Sigmoid colon (tissue), 7 donors: Measurements from ENCODE around the gene PPP1R14B. TPM values are rescaled to one million over a fixed set of nuclear protein-coding genes. Genes with fewer than 3 reads are reported as not detected.
A peak's percentile ranks its signal among the peaks of the same experiment; 100 is the strongest.

Experiments
- DNase-seq: peaks from one replicate; pipeline ENCODE4 v3.0.0-alpha.2; 2019
- H3K27ac ChIP-seq, 4 donors: fragments of 200-600 bp; sonication (generic); one replicate each; pipeline ENCODE4 v1.5.1; 2016 to 2019; ENCODE audit warnings: mild to moderate bottlenecking in 1 of 4
- H3K27me3 ChIP-seq, 3 donors: fragments of 200-600 bp; sonication (generic); one replicate each; pipeline ENCODE4 v1.5.1; 2019; ENCODE audit warnings: mild to moderate bottlenecking in 1 of 3
- H3K36me3 ChIP-seq, 4 donors: fragments of 200-600 bp; sonication (generic); one replicate each; pipeline ENCODE4 v1.5.1; 2016 to 2019
- H3K4me1 ChIP-seq, 4 donors: fragments of 200-600 bp; sonication (generic); one replicate each; pipeline ENCODE4 v1.5.1; 2017 to 2019
- H3K4me3 ChIP-seq, 4 donors: fragments of 200-600 bp; sonication (generic); one replicate each; pipeline ENCODE4 v1.5.1; 2017 to 2019; ENCODE audit warnings: mild to moderate bottlenecking in 2 of 4, moderate library complexity in 1 of 4
- H3K9me3 ChIP-seq, 4 donors: fragments of 200-600 bp in 3 of 4; sonication (generic) in 3 of 4; one replicate each; pipeline versions ENCODE4 v1.5.1 to v1.6.1; 2013 to 2019
- EP300 ChIP-seq, 4 donors: sonication (generic); formaldehyde crosslinking; IDR thresholded peaks; one replicate each; pipeline ENCODE4 v1.6.1; 2017; ENCODE audit warnings: antibody characterized with exemption in 4 of 4
- POLR2A ChIP-seq, 2 donors: fragments of 450-650 bp; IDR thresholded peaks; one replicate each; pipeline ENCODE4 v1.6.1; 2016; ENCODE audit warnings: antibody characterized with exemption in 2 of 2, mild to moderate bottlenecking in 2 of 2, moderate library complexity in 2 of 2
- POLR2AphosphoS5 ChIP-seq, 4 donors: sonication (generic); formaldehyde crosslinking; IDR thresholded peaks; one replicate each; pipeline ENCODE4 v1.6.1; 2017; ENCODE audit warnings: antibody characterized with exemption in 4 of 4
- WGBS, 2 donors: extraction: QIAGEN DNeasy Blood & Tissue Kit; methylation state at CpG; one replicate each; pipeline ENCODE4 v1.1.7; 2013; 5-methylcytosine and 5-hydroxymethylcytosine counted together
- intact Hi-C: fragments of 100-400 bp; cut with DNase I; formaldehyde crosslinking; loops from one replicate; pipeline ENCODE4 v1.15.1; 2023
- polyA plus RNA-seq, 3 donors: library from polyadenylated mRNA; stranded (reverse); fragments of 200-250 nt; gene quantifications; one replicate each; pipeline ENCODE4 v1.2.3, GENCODE V29; 2013
- total RNA-seq, 4 donors: library from RNA; depleted of rRNA; stranded (reverse); fragments of >200 nt; gene quantifications; one replicate each; pipeline ENCODE4 v1.1.0, GENCODE V29; 2016
- TF ChIP-seq, protein P1 (sequence below), 4 experiments: fragments of 450-650 bp in 3 of 4; fragments of 200-600 bp in 1 of 4; IDR thresholded peaks; one replicate each; pipeline ENCODE4 v1.5.1; 2016 to 2019; ENCODE audit warnings: antibody characterized with exemption in 4 of 4, mild to moderate bottlenecking in 3 of 4, moderate library complexity in 2 of 4
- donor health status: healthy with polysubstance abuse.
- donor health status: Bipolar disorder and iron deficiency.
- donor health status: healthy.

Gene PPP1R14B
- total and polyA plus RNA-seq, 7 donors, result 31.8 to 159 (median 66.6) TPM

DNA sequence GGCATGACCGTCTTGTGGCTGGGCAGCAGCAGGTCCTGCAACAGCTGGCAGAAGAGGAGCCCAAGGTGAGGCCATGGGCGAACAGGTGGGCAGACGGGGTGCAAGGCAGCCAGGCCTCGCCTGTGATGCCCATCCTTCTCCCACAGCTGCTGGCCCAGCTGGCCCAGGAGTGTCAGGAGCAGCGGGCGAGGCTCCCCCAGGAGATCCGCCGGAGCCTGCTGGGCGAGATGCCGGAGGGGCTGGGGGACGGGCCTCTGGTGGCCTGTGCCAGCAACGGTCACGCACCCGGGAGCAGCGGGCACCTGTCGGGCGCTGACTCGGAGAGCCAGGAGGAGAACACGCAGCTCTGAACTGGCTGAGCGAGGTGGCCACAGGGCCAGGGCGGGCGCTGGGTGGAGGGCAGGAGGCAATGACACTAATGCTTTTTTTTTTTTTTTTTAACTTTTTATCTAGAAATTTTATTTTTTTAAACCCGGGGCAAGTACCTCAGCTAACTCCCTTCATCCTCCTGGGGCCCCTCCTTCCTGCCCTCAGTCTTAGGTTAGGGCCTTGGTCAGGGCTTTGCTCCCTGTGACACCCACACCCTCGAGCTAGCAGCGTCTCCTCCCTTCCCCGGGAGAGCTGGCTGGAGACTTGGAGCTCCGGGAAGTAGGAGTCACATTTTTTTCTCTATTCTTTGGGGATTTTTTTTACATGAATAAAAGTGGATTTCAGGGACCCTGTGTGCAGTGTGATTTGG, 20.6 kb upstream of the PPP1R14B start:
- H3K36me3 ChIP-seq, result peaks cover 0 to 39% (median 19%) of the 10 kb centered on the region in 4 donors
- H3K27me3 ChIP-seq, result no peaks in the 10 kb centered on the region
- peaks cover 0 to 34% (median 30%) of the 10 kb centered on the region in 4 donors for H3K4me1 ChIP-seq
- TF ChIP-seq EP300 (IDR thresholded peaks at IDR 0.05) (no peak), POLR2A (IDR thresholded peaks at IDR 0.05) (no peak)
- TF ChIP-seq, protein P1, sequence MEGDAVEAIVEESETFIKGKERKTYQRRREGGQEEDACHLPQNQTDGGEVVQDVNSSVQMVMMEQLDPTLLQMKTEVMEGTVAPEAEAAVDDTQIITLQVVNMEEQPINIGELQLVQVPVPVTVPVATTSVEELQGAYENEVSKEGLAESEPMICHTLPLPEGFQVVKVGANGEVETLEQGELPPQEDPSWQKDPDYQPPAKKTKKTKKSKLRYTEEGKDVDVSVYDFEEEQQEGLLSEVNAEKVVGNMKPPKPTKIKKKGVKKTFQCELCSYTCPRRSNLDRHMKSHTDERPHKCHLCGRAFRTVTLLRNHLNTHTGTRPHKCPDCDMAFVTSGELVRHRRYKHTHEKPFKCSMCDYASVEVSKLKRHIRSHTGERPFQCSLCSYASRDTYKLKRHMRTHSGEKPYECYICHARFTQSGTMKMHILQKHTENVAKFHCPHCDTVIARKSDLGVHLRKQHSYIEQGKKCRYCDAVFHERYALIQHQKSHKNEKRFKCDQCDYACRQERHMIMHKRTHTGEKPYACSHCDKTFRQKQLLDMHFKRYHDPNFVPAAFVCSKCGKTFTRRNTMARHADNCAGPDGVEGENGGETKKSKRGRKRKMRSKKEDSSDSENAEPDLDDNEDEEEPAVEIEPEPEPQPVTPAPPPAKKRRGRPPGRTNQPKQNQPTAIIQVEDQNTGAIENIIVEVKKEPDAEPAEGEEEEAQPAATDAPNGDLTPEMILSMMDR (IDR thresholded peaks at IDR 0.05), result no peak
- intact Hi-C loops, result no loop called here
- no peak overlapping the region for H3K4me3 ChIP-seq
- peak overlapping the region; percentile 87 to 99 (median 96) for H3K27ac ChIP-seq
- WGBS, 2 donors, result 58 to 78% methylated on average over 27 of the region's 27 CpGs
- no peak for DNase-seq
- no peaks in the 10 kb centered on the region for H3K9me3 ChIP-seq

DNA sequence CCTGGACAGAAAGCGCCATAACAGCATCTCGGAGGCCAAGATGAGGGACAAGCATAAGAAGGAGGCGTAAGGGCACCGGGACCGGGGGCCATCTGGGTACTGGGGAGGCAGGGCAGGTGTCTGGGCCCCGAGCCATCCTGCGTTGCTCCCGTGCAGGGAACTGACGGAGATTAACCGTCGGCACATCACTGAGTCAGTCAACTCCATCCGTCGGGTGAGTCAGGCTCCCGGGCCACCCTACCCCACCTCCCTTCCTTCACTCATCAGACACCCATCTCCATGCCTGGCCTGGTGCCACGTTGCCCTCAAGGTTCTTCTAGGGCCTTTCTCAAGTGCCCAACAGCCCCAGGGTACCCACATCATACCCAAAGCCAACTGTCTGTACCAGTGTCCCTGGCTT, 19.6 kb upstream of the PPP1R14B start:
- H3K4me1 ChIP-seq, result peaks cover 0 to 25% (median 21%) of the 10 kb centered on the region in 4 donors
- no peaks in the 10 kb centered on the region for H3K27me3 ChIP-seq
- 92 to 95% methylated on average over 15 of the region's 15 CpGs for WGBS, 2 donors
- intact Hi-C loops, result no loop called here
- peaks cover 0 to 49% (median 25%) of the 10 kb centered on the region in 4 donors for H3K36me3 ChIP-seq
- H3K9me3 ChIP-seq, result no peaks in the 10 kb centered on the region
- TF ChIP-seq POLR2A (IDR thresholded peaks at IDR 0.05), result no peak
- TF ChIP-seq, protein P1 (IDR thresholded peaks at IDR 0.05), result no peak
- TF ChIP-seq POLR2AphosphoS5 (IDR thresholded peaks at IDR 0.05), result no peak
- no peak for TF ChIP-seq EP300 (IDR thresholded peaks at IDR 0.05)
- DNase-seq, result no peak
- H3K27ac ChIP-seq, result no peak overlapping the region
- no peak overlapping the region for H3K4me3 ChIP-seq

DNA sequence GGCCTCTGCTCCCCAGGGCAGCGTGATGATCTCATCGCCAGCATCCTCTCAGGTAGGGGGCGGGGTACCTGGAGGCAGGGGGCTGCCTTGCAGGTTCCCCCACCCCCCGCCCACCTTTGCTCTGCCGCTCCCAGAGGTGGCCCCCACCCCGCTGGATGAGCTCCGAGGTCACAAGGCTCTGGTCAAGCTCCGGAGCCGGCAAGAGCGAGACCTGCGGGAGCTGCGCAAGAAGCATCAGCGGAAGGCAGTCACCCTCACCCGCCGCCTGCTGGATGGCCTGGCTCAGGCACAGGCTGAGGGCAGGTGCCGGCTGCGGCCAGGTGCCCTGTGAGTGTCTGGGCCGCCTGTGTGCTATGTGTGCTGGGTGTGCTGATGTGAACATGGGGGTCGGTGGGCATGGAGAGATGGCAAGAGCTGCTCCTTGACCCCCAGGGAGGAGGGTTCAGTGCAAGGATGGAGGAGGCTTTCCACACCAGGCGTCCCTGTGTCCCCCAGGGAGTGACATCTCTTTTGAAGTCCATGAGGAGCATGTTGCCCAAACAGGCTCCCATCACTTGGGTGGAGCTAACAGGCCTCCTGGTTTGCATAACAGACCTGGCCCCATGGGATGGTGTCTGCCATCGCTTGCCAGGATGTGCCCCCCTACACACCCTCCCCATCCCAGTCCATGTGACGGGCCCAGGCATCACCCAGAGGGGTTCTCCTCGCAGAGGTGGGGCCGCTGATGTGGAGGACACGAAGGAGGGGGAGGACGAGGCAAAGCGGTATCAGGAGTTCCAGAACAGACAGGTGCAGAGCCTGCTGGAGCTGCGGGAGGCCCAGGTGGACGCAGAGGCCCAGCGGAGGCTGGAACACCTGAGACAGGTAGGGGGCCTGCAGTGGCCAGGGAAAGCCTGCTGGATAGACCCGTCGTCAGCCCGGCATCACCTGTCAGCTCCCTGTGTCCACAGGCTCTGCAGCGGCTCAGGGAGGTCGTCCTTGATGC, 18.7 kb upstream of the PPP1R14B start:
- intact Hi-C loops, result no loop called here
- TF ChIP-seq EP300 (IDR thresholded peaks at IDR 0.05), result no peak
- no peak for TF ChIP-seq POLR2A (IDR thresholded peaks at IDR 0.05)
- TF ChIP-seq, protein P1 (IDR thresholded peaks at IDR 0.05), result no peak
- no peak for TF ChIP-seq POLR2AphosphoS5 (IDR thresholded peaks at IDR 0.05)
- H3K4me3 ChIP-seq, result no peak overlapping the region
- 91 to 94% methylated on average over 35 of the region's 35 CpGs for WGBS, 2 donors
- no peaks in the 10 kb centered on the region for H3K9me3 ChIP-seq
- no peak overlapping the region for H3K27ac ChIP-seq
- H3K36me3 ChIP-seq, result peaks cover 0 to 53% (median 25%) of the 10 kb centered on the region in 4 donors
- H3K4me1 ChIP-seq, result peaks cover 0 to 25% (median 21%) of the 10 kb centered on the region in 4 donors
- no peaks in the 10 kb centered on the region for H3K27me3 ChIP-seq
- no peak for DNase-seq

DNA sequence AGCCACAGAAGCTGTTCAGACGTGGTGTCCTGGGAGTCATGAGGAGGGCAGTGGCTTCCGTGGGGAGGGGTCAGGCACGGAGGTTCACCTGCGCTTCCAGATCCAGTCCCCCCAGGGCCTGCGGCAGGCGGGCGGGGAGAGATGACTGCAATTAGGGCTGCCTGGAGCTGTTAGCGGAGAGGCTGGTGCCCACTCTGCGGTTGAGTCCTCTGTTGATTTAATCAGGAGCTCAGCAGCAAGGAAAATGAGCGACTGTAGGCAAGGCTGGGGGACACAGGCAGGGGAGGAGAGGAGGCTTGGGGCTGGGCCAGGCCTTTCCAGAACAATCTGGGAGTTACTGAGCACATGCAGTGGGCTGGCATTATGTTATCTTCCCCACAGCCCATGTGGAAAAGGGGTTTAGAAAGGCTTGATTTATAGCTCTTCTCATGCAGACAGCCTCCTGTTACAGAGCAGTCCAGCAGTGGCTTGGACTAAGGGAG, 17.7 kb upstream of the PPP1R14B start:
- 87 to 88% methylated on average over 10 of the region's 10 CpGs for WGBS, 2 donors
- H3K27ac ChIP-seq, result no peak overlapping the region
- H3K36me3 ChIP-seq, result peaks cover 0 to 58% (median 33%) of the 10 kb centered on the region in 4 donors
- H3K4me3 ChIP-seq, result no peak overlapping the region
- TF ChIP-seq POLR2A (IDR thresholded peaks at IDR 0.05), result no peak
- DNase-seq, result no peak
- H3K27me3 ChIP-seq, result no peaks in the 10 kb centered on the region
- intact Hi-C loops, result no loop called here
- no peaks in the 10 kb centered on the region for H3K9me3 ChIP-seq
- peaks cover 0 to 25% (median 21%) of the 10 kb centered on the region in 4 donors for H3K4me1 ChIP-seq

DNA sequence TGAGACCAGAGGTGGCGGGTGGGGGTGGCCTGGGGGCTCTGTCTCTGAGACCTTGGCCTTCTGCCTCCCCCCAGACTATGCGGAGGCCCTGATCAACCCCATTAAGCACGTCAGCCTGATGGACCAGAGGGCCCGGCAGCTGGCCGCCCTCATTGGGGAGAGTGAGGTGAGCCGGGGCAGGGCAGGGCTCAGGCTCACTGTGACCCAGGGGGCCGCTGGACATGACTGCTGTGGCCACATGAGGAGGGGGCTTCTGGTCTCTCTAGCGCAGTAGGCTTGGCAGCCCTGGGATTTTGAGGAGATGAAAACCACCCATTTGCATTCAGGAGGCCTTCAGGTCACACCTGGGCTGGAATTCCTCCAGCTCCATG, 17.2 kb upstream of the PPP1R14B start:
- Histone ChIP-seq H3K9me3 (no peaks in the 10 kb centered on the region), H3K27ac (no peak overlapping the region), H3K27me3 (no peaks in the 10 kb centered on the region), H3K36me3 (peaks cover 0 to 63% (median 37%) of the 10 kb centered on the region in 4 donors), H3K4me3 (no peak overlapping the region), H3K4me1 (peaks cover 0 to 21% (median 20%) of the 10 kb centered on the region in 4 donors)
- no peak for TF ChIP-seq POLR2A (IDR thresholded peaks at IDR 0.05)
- TF ChIP-seq POLR2AphosphoS5 (IDR thresholded peaks at IDR 0.05), result no peak
- TF ChIP-seq EP300 (IDR thresholded peaks at IDR 0.05), result no peak
- TF ChIP-seq, protein P1 (IDR thresholded peaks at IDR 0.05), result no peak
- no peak for DNase-seq
- intact Hi-C loops, result no loop called here
- 95 to 96% methylated on average over 8 of the region's 8 CpGs for WGBS, 2 donors
